Measurements from ENCODE around the gene NEU3.

DNA sequence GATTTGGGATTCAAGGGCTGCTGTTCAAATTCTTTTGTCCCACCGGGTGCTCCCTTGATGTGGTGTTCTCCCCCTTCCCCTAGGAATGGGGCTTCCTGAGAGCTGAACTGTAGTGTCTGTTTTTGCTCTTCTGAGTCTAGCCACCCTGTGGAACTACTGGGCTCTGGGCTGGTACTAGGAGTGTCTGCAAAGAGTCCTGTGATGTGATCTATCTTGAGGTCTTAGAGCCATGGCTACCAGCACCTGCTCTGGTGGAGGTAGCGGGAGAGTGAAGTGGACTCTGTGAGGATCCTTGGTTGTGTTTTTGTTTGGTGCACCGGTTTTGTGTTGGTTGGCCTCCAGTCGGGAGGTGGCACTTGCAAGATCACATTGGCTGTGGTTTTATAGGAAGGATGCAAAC is 61.8 kb downstream of the NEU3 start:
- TF ChIP-seq SUZ12 (IDR thresholded peaks at IDR 0.05; ENCODE audit: extremely low read depth, insufficient read depth, insufficient read length) (no peak), YY1 (IDR thresholded peaks at IDR 0.05; ENCODE audit: insufficient read depth, insufficient read length) (no peak), ZNF274 (IDR thresholded peaks at IDR 0.05; ENCODE audit: low read depth, low read length) (no peak)
